Activated T-cell treated with anti-CD3 and anti-CD28 coated beads for 48 hours (primary cell): Measurements from ENCODE around the gene TRMT44.
"Not testable (repeated sequence)": the region's sequence is repeated elsewhere in the genome, so short reads cannot be mapped to it uniquely, and the experiment has no call there.

Experiments
- DNase-seq: peaks from one replicate; pipeline ENCODE4 v3.0.0-alpha.2; 2020; ENCODE audit warnings: low read depth

TRMT44 gene

DNA sequence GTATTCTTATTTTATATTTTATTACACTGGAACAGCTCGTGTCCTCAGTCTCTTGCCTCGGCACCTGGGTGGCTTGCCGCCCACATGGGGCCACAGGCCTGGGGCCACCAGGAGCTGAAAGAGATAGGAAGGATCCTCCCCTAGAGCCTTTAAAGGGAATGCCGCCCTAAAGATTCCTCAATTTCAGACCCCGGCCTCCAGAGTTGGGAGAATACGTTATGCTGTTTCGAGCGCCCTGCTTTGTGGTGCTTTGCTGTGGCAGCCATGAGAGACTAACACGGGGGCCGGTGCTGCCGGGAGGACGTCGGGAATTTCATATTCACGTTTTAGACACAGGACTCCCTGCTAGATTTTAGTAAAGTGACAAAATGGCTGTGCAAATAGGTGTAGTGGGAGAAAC lies 33.3 kb upstream of the TRMT44 start:
- DNase-seq = no peak

DNA sequence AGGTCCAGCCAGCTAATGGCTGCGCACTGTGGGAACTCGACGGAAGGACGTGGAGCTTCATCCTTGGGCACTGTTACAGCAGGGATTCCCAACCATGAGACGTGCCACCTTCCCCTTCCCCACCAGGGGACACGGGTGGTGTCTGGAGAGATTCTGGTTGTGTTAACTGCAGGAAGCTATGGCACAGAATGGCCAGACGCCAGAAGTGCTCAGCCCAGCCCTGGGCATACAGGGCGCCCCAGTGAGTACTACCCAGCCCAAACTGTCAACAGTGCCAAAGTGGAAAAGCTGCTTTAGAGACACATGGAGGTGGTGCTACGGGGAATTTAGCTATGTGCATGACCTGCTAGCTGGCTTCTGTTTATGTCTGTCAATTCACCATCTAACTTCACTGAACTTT lies 32.8 kb upstream of the TRMT44 start:
- DNase-seq = no peak

DNA sequence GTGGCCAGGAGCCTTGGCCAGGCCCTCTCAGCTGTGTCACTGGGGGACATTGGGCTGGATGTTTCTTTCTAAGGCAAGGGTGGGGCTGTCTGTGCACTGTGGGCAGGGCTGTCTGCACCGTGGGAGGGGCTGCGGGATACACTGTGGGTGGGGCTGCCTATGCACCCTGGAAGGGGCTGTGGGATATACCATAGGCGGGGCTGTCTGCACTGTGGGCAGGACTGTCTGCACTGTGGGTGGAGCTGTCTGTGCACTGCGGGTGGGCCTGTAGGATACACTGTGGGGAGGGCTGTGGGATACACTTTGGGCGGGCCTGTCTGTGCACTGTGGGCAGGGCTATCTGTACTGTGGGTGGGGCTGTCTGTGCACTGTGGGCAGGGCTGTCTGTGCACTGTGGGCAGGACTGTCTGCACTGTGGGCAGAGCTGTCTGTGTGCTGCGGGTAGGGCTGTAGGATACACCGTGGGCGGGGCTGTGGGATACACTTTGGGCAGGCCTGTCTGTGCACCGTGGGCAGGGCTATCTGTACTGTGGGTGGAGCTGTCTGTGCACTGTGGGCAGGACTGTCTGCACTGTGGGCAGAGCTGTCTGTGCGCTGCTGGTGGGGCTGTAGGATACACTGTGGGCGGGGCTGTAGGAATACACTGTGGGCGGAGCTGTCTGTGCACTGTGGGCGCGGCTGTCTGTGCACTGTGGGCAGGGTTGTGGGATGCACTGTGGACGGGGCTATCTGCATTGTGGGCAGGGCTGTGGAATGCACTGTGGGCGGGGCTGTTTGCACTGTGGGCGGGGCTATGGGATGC lies 31.1 kb upstream of the TRMT44 start:
- DNase-seq = peak; percentile 8

GRCh38 chr4:8410066-8410625 lies 30.4 kb upstream of the TRMT44 start:
- DNase-seq = no peak

DNA sequence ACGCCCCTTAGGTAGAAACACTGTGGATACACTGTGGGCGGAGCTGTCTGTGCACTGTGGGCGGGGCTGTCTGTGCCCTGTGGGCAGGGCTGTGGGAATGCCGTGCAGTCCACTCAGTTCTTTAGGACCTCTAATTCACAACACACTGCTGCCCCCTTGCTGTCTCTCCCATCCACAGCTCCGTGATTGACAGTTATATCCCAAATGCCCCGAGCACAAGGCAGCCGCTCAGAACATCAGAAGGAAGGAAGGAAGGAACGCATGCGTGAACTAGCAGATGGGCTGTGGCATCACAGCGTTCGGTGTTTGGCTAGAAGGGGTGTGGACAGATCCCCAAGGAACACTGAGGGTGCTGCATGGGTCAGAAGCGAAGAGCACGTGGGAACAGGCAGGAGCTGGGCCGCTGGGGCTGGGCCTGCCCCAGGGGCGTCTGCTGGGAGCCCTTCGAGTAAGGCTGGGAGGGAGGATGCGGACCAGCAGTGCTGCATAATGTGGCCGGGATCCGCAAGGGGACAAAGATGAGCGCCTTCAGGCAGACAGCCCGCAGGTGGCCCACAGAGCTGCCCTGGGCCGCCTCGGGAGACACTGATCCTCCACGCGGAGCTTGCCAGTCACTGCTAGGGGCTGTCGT lies 29.8 kb upstream of the TRMT44 start:
- no peak for DNase-seq

GRCh38 chr4:8411351-8412180 lies 29.0 kb upstream of the TRMT44 start:
- DNase-seq = no peak

DNA sequence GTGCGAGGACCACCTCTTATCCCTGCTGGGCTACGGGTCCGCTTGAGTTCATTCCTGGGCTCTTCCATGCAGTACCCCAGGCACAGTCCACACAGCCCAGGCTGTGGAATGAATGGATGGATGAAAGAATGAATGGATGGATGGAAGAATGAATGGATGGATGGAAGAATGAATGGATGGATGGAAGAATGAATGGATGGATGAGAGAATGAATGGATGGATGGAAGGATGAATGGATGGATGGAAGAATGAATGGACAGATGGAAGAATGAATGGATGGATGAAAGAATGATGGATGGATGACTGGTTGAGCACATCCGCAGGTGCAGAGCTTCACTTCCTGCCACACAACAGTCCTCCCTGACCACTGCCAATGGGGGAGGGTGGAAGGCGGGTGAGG lies 28.3 kb upstream of the TRMT44 start:
- DNase-seq = no peak

GRCh38 chr4:8414377-8414776 lies 26.2 kb upstream of the TRMT44 start:
- peak; percentile 42 for DNase-seq

GRCh38 chr4:8417071-8417614 lies 23.4 kb upstream of the TRMT44 start:
- no peak for DNase-seq

DNA sequence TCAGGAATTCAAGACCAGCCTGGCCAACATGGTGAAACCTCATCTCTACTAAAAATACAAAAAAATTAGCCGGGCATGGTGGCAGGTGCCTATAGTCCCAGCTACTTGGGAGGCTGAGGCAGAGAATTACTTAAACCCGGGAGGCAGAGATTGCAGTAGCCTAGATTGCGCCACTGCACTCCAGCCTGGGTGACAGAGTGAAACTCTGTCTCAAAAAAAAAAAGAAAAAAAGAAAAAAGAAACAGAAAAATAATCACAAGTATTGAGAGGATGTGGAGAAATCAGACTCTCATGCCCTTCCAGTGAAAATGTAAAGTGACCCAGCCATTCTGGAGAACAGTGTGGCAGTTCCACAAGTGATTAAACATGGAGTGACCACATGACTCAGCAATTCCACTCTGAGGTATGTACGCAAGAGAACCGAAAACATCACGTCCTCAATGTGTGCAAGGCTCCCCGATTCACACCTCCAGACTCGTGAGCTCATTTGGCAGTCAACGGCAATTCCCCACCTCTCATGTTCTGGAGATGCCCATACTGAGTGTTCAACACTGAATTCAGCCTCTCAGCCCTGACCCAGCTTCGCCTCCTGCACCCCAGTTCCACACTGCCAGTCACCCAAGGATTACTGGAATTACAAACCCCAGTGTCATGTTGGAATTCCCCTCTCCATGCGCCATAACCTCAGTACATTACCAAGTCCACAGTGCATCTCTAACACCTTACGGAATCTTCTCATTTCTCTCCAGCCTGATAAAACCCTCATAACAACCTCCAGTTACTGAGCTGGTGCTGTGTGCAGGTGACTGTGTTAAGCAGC lies 21.1 kb upstream of the TRMT44 start:
- peak; percentile 51 for DNase-seq

GRCh38 chr4:8420151-8420550 lies 20.4 kb upstream of the TRMT44 start:
- DNase-seq = not testable (repeated sequence)

- no peak for DNase-seq
Measured at GRCh38 chr4:8422327-8422726, 18.2 kb upstream of the TRMT44 start.

DNA sequence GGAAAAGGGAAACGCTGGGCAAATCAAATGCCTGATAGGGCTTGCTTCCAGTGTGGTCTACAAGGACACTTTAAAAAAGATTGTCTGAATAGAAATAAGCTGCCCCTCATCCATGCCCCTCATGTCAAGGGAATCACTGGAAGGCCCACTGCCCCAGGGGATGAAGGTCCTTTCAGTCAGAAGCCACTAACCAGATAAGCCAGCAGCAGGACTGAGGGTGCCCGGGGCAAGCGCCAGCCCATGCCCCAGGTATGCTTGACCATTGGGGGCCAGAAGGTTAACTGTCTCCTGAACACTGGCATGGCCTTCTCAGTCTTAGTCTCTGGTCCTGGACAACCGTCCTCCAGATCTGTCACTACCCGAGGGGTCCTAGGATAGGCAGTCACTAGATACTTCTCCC lies 17.8 kb upstream of the TRMT44 start:
- DNase-seq = no peak

DNA sequence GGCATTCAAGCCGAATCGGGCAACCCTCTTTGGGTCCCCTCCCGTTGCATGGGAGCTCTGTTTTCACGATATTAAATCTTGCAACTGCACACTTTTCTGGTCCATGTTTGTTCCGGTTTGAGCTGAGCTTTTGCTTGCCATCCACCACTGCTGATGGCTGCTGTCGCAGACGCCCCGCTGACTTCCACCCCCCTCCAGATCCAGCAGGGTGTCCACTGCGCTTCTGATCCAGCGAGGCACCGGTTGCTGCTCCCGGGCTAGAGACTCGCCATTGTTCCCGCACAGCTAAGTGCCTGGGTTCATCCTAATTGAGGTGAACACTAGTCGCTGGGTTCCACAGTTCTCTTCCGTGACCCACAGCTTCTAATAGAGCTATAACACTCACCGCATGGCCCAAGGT lies 13.3 kb upstream of the TRMT44 start:
- DNase-seq = no peak

DNA sequence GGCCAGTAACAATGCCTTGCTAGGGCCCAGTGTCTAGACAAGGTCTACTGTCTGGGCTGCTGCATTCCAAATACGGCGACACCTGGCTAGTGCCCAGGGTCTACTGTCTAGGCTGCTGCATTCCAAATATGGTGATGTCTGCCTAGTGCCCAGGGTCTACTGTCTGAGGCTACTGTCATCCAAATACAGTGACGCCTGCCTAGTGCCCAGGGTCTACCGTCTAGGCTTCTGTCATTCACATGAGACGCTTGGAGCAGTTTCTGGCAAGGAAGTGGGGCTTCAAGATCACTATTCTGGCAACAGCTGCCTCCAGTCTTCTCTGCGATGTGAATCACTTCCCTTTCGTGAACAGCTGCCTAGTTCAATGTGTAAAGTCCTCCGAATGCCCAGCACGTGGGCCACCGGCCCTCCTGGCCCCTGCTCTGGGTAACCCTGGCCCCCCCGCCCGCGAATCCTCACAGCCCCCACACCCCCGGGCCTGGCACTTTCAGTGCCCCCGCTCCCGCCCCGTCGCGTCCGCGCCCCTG lies 12.8 kb upstream of the TRMT44 start:
- DNase-seq = no peak

- DNase-seq = peak; percentile 92
Measured at GRCh38 chr4:8428288-8429097, 12.1 kb upstream of the TRMT44 start.

DNA sequence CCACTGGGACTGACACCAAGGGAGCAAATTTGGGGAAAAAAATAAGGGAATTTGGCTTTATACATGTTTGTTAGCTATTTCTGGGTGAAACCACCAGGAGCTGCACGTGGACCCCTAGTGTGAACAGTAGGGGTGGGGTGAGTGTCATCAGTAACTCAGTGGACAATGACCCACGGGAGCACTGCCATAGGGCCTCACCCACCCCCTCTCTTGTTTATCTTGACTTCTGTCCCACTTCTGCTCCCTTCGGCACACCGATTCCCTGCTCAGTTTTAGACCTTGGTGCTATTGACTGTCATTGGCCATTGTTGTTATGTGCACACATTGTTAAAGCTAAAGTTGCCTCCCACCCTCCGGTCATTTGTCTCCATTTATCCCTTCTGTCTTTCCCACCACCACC lies 9.0 kb upstream of the TRMT44 start:
- DNase-seq = no peak

DNA sequence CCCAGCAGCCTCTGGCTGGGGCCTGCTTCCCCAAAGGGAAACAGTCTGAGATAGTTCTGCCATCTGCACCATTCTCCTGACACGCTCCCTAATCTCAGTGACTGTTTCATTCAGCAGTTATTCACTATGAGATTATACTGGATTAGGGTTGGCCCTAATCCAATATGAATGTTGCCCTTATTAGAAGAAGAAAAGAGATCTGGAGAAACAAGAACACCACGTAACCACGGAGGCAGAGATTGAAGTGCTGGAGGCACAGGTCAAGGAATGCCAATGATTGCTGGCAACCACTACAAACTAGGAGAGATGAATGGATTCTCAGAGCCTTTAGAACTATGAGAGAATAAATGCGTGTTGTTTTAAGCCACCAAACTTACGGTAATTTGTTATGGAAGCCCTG lies 7.4 kb upstream of the TRMT44 start:
- no peak for DNase-seq

- no peak for DNase-seq
Measured at GRCh38 chr4:8434251-8435073, 6.1 kb upstream of the TRMT44 start.
